Activated T-helper 1 cell treated with anti-CD3 and anti-CD28 coated beads, Interleukin-12 subunit alpha, Interleukin-12 subunit beta, Interleukin-2, Interleukin-4 antibody, amounts not matched to agents 30 ng/mL and 10 ng/mL and 1 ng/mL, durations not matched to agents 14 hours and 24 hours and 36 hours (primary cell): Measurements from ENCODE around the gene PRPF19. TPM values are rescaled to one million over a fixed set of nuclear protein-coding genes. Genes with fewer than 3 reads are reported as not detected.

Experiments used
- DNase-seq: peaks from one replicate; pipeline ENCODE4 v3.0.0; 2021; ENCODE audit warnings: low spot score
- H3K27ac Mint-ChIP-seq: one replicate; pipeline ENCODE4 v1.8.0; 2021; ENCODE audit warnings: mild to moderate bottlenecking, mixed read lengths
- H3K27me3 Mint-ChIP-seq: one replicate; pipeline ENCODE4 v1.8.0; 2022; ENCODE audit warnings: mild to moderate bottlenecking, moderate library complexity, mixed read lengths; ENCODE audit not compliant: insufficient read depth
- H3K36me3 Mint-ChIP-seq: one replicate; pipeline ENCODE4 v1.8.0; 2021; ENCODE audit warnings: low read depth, mixed read lengths
- H3K4me1 Mint-ChIP-seq: one replicate; pipeline ENCODE4 v1.8.0; 2021; ENCODE audit warnings: low read depth, mixed read lengths
- H3K4me3 Mint-ChIP-seq: one replicate; pipeline ENCODE4 v1.8.0; 2021; ENCODE audit warnings: mild to moderate bottlenecking, moderate library complexity, mixed read lengths
- H3K9me3 Mint-ChIP-seq: one replicate; pipeline ENCODE4 v1.8.0; 2021; ENCODE audit warnings: mixed read lengths
- intact Hi-C: fragments of 100-400 bp; cut with micrococcal nuclease; formaldehyde crosslinking; loops from one replicate; pipeline ENCODE4 v1.15.1; 2024
- total RNA-seq: library from RNA; stranded (reverse); gene quantifications from 2 replicates; pipeline ENCODE4 v1.2.3, GENCODE V29; 2022

Gene PRPF19
- total RNA-seq, 1 donor from 2014 or later = 222 TPM

DNA sequence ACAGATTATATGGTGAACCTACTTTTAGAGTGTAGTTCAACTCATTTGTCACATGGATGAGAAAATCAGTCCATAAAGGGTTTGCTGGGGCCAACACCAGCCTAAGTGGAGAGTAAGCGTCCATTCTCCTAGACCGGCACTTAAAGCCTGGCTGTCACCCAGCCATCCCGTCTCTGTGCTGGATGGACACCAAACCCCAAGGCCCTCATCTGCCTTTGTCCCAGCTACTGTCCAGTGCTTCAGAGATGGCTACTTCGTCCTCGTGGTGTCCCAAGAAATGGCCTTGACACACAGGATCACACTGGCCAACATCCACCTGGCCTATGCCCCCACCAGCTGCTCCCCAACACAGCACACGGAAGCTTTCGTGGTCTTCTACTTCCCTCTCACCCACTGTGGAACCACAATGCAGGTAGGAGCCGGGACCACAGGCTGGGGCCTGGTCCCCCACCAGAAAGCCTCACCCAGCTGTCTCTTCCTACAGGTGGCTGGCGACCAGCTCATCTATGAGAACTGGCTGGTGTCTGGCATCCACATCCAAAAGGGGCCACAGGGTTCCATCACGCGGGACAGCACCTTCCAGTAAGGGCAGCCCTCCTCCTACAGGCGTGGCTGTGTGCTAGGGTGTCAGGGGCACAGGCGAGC, 35.5 kb downstream of the PRPF19 start:
- Mint-ChIP-seq H3K27ac (no peak overlapping the region), H3K4me3 (no peak overlapping the region), H3K36me3 (no peaks in the 10 kb centered on the region), H3K9me3 (no peaks in the 10 kb centered on the region), H3K27me3 (no peaks in the 10 kb centered on the region), H3K4me1 (peaks cover 4% of the 10 kb centered on the region)
- no peak for DNase-seq
- intact Hi-C loops = no loop called here

DNA sequence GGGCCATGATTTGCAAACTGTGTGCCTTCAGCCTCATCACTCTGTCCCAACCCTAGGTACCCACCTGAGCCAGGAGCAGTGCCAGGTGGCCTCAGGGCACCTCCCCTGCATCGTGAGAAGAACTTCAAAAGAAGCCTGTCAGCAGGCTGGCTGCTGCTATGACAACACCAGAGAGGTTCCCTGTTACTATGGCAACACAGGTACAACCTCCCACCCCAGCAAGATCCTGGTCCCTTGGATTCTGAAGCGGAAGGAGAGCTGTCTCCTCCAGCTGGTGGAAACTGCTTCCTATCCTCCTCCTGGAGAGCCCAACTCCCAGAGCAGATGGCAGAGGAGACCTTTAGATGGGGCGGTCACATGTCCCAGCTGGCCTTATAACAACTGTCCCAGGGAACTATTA, 36.1 kb downstream of the PRPF19 start:
- no peaks in the 10 kb centered on the region for H3K27me3 Mint-ChIP-seq
- H3K9me3 Mint-ChIP-seq = no peaks in the 10 kb centered on the region
- no peak for DNase-seq
- intact Hi-C loops = no loop called here
- H3K4me1 Mint-ChIP-seq = peaks cover 4% of the 10 kb centered on the region
- no peak overlapping the region for H3K27ac Mint-ChIP-seq
- H3K4me3 Mint-ChIP-seq = no peak overlapping the region
- no peaks in the 10 kb centered on the region for H3K36me3 Mint-ChIP-seq

DNA sequence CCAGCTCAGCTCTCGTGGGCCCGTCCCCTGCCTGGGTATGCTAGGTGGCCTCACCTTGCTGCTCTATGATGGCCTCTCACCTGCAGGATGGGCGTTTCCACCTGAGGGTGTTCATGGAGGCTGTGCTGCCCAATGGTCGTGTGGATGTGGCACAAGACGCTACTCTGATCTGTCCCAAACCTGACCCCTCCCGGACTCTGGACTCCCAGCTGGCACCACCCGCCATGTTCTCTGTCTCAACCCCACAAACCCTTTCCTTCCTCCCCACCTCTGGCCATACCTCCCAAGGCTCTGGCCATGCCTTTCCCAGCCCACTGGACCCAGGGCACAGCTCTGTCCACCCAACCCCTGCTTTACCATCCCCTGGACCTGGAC, 36.9 kb downstream of the PRPF19 start:
- H3K9me3 Mint-ChIP-seq = no peaks in the 10 kb centered on the region
- peaks cover 4% of the 10 kb centered on the region for H3K4me1 Mint-ChIP-seq
- no peak overlapping the region for H3K27ac Mint-ChIP-seq
- intact Hi-C loops = no loop called here
- DNase-seq = no peak
- no peaks in the 10 kb centered on the region for H3K27me3 Mint-ChIP-seq
- H3K36me3 Mint-ChIP-seq = no peaks in the 10 kb centered on the region
- no peak overlapping the region for H3K4me3 Mint-ChIP-seq

DNA sequence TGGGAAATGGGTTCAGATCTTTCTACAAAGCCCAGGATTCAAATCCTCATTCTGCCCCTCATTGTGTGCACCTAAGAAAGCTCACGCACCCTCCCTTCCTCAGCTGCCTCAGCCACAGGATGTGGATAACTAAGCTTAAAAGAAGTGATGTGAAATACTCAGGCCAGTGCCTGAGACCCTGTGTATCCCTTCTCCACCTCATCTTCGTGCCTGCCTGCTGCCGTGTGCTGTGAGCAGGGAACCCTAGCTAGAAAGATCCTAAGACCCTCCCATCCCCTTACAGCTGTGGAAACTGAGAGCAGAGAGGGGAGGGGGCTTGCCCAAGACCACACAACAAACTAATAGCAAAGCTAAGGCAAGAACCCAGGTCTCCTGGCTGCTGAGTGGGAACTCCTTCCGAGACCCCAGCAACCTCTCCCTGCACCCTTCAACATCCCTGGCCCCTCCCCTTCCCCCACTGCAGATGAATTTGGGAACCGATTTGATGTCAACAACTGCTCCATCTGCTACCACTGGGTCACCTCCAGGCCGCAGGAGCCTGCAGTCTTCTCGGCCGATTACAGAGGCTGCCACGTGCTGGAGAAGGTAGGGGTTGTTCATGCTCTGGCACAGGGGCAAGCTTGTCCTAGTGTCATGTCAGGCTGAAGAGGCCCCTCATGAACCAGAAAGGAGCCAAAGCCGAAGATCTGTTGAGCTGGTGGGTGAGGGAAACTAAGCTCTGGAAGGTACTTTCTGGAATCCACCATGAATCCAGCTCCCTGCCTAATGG, 37.5 kb downstream of the PRPF19 start:
- no peaks in the 10 kb centered on the region for H3K36me3 Mint-ChIP-seq
- no peaks in the 10 kb centered on the region for H3K9me3 Mint-ChIP-seq
- H3K27ac Mint-ChIP-seq = no peak overlapping the region
- peaks cover 4% of the 10 kb centered on the region for H3K4me1 Mint-ChIP-seq
- peaks cover 5% of the 10 kb centered on the region for H3K27me3 Mint-ChIP-seq
- no peak overlapping the region for H3K4me3 Mint-ChIP-seq
- intact Hi-C loops = no loop called here
- no peak for DNase-seq

DNA sequence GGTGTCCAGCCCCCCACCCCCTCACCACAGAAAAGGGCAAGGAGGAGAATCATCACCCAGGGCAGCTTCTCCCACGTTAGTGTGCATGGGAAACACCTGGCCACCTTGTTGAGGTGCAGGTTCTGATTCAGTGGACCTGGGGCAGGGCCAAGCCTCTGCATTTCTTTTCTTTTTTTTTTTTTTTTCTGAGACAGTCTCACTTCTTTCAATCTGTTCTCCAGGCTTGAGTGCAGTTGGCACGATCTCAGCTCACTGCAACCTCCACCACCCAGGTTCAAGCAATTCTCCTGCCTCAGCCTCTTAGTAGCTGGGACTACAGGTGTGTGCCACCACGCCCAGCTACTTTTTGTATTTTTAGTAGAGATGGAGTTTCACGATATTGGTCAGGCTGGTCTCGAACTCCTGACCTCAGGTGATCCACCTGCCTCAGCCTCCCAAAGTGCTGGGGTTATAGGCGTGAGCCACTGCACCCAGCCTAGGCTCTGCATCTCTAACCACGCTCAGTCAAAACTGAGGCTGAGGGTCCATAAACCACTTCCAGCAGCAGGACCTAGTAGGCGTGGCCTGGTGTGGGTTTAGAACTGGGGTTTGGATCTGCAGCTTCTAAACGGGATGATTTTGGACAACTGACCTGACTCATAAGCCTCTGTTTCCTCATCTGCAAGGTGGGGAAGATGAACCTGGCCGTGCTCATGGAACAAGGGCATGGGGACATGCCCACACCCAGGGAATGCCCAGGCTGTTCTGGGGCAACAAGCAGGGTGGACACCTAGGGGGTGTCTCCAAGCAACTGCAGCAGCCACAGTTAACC, 38.3 kb downstream of the PRPF19 start:
- Mint-ChIP-seq H3K4me3 (no peak overlapping the region), H3K4me1 (peaks cover 3% of the 10 kb centered on the region)

DNA sequence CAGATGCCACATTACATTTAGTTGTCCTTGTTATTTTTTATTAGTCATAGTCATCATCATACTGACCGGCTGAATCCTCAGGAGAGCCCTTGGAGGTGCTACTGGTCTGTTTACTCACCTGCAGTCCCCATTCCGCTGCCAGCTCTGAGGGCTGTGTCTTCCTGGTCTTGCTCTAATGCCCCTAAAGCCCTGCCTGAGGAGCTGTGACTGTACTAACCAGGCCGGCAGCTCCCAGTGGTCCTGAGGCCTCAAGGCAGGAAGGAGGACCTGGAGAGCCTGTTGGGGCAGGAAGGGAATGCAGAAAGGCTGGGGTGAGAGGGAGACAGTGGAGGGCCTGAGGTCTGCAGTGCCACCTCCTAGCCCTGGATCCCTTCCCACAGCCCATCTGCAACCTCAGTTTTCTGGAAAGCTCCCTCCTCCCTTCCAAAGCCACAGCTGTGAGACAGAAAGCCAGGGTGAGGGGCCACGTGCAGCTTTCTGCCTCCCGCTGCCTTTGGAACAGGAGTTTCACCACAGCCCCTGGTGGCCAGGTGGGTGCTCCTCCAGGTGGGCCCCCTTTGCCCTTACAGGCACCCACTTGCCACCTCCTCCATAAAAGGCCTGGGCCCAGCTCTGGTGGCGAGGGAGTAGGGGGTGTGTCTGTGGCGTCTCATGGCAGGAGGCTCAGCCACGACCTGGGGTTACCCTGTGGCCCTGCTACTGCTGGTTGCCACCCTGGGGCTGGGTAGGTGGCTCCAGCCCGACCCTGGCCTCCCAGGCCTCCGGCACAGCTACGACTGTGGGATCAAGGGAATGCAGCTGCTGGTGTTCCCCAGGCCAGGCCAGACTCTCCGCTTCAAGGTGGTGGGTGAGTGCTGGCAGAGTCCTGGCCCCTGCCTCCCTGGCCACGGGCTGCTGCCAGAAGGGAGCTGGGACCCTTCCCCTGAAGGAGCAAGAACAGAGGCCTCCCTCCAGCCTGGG, 39.2 kb downstream of the PRPF19 start, which contains the start of gene ZP1:
Gene ZP1 (plus strand): TSS at position 632 of the 960 bp plus-strand sequence. CDS start 20 bp downstream, at position 652.
- no peaks in the 10 kb centered on the region for H3K4me1 Mint-ChIP-seq
- no peak within 1 kb of the TSS for H3K27ac Mint-ChIP-seq
- peaks cover 8% of the 10 kb centered on the region for H3K27me3 Mint-ChIP-seq
- no peaks in the 10 kb centered on the region for H3K36me3 Mint-ChIP-seq
- intact Hi-C loops = no loop called here
- no peaks in the 10 kb centered on the region for H3K9me3 Mint-ChIP-seq
- H3K4me3 Mint-ChIP-seq = no peak within 1 kb of the TSS
- DNase-seq = no peak

More for the DNA sequence above, 38.3 kb downstream of the PRPF19 start:
- no peaks in the 10 kb centered on the region for H3K9me3 Mint-ChIP-seq
- no peak overlapping the region for H3K27ac Mint-ChIP-seq
- H3K36me3 Mint-ChIP-seq = no peaks in the 10 kb centered on the region
- DNase-seq = no peak
- peaks cover 8% of the 10 kb centered on the region for H3K27me3 Mint-ChIP-seq
- intact Hi-C loops = no loop called here

DNA sequence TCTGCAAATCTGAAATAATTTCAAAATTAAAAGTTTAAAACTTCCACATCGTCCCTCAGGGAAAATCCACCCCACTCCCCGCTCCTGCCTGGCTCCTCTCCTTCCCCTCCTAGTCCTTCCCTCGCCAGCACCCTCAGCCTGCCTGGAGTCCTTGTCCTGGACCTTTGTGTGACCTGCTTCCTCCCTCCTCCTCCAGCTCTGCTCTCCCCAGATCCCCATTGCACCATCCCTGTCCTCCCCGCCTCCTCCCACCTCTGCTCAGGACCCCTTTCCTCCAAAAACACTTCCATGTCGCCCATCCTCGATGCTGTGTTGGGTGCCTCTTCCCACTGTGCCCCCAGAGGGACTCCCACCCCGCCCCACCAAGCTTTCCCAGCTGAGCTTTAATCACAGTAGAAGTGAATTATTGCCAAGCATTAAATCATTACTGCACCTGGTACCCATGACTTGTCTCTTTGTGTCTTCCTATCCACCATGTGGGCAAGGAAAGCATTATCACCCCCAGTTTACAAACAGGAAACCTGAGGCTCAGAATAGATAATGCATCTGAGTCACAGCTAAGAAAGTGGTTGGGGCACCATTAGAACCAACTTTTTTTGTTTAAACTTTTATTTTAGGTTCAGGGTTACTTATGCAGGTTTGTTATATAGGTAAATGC, 41.4 kb downstream of the PRPF19 start:
- peaks cover 8% of the 10 kb centered on the region for H3K27me3 Mint-ChIP-seq
- H3K9me3 Mint-ChIP-seq = no peaks in the 10 kb centered on the region
- no peaks in the 10 kb centered on the region for H3K36me3 Mint-ChIP-seq
- no peaks in the 10 kb centered on the region for H3K4me1 Mint-ChIP-seq
- H3K4me3 Mint-ChIP-seq = no peak overlapping the region
- intact Hi-C loops = no loop called here
- no peak for DNase-seq
- H3K27ac Mint-ChIP-seq = no peak overlapping the region

DNA sequence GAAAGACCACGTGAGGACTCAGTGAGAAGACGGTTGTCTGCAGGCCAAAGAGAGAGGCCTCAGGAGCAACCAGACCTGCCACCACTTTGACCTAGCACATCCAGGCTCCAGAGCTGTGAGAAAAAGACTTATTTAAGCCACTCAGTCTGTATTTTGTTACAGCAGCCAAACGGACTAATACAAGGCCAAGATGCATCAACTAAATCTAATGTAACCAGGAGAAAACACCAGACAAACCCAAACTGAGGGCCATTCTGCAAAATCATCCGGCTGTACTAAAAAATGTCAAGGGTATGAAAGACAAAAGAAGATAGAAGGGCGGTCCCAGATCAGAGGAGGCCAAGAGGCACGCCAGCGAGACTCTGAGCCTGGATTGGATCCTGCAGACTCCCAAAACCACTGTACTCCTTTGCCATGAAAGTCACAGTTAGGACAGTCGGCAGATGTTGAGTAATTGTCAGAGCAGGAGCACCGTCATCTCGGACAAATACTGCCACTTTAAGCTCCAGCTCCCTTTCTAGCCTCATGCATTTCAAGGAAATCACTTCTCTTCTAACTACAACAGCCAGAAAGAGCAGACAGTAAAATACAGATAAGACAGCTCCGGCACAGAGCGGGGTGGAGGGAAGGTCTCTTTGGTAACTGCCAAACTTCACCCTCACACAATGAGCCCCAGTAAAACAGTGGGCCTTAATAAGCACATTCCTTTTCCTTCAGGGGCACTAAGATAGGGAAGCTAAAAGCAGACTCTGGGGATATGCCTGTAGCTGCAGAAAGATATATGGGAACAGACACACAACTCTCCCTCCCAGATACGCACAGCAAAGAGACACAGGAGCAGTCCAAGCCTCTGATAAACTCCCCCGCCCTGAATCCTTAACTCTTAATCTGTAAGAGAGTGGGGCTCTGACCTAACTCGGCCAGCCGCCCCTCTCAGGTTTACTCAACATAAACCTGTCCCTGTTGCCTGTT, 42.5 kb downstream of the PRPF19 start:
- Mint-ChIP-seq H3K4me1 (peaks cover 4% of the 10 kb centered on the region), H3K9me3 (no peaks in the 10 kb centered on the region), H3K4me3 (no peak overlapping the region), H3K36me3 (no peaks in the 10 kb centered on the region), H3K27ac (no peak overlapping the region), H3K27me3 (peaks cover 8% of the 10 kb centered on the region)
- intact Hi-C loops = no loop called here
- DNase-seq = no peak

DNA sequence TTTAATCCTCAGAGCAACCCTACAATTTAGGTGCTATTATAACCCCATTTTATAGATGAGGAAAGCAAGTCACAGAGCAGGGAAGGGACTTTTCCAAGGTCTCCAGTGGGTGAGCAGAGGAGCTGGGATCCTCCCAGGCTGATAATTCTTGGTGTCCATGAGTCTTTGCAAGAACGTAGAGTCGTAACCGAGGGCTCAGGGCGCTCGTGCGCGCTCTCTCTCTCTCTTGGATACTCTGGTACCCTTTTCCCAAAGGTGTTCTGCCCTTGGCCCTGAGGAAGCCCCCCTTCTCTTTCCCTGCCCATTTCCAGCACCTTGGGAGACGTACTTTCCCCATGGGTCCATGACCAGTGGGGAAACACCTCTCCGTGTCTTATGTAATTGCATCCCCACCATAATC, 44.2 kb downstream of the PRPF19 start:
- Mint-ChIP-seq H3K4me1 (peaks cover 13% of the 10 kb centered on the region), H3K9me3 (no peaks in the 10 kb centered on the region), H3K27me3 (peaks cover 8% of the 10 kb centered on the region)

DNA sequence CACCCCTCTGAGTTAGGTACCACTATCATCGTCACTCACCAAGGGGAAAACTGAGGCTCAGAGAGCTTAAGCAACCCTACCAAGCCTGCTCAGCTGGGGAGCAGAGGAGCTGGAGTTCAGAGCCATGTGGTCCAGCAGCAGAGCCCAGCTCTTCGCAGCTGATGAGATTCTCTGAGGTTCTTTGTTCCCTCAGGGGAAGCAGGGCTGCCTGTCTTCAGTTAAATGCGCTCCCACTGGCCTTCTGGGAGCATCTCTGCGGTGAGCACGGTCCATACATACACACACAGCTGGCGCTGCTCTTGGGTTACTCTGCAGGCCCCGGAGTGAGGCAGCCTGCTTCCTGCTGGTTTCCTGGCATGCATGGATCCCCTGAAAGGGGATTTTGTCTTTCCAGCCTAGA, 45.4 kb downstream of the PRPF19 start:
- Mint-ChIP-seq H3K27ac (no peak overlapping the region), H3K36me3 (no peaks in the 10 kb centered on the region), H3K4me3 (no peak overlapping the region), H3K4me1 (peaks cover 13% of the 10 kb centered on the region), H3K9me3 (no peaks in the 10 kb centered on the region), H3K27me3 (peaks cover 8% of the 10 kb centered on the region)
- DNase-seq = no peak
- intact Hi-C loops = no loop called here

More for the DNA sequence above, 44.2 kb downstream of the PRPF19 start:
- H3K36me3 Mint-ChIP-seq = no peaks in the 10 kb centered on the region
- intact Hi-C loops = no loop called here
- H3K4me3 Mint-ChIP-seq = no peak overlapping the region
- no peak overlapping the region for H3K27ac Mint-ChIP-seq
- DNase-seq = no peak

DNA sequence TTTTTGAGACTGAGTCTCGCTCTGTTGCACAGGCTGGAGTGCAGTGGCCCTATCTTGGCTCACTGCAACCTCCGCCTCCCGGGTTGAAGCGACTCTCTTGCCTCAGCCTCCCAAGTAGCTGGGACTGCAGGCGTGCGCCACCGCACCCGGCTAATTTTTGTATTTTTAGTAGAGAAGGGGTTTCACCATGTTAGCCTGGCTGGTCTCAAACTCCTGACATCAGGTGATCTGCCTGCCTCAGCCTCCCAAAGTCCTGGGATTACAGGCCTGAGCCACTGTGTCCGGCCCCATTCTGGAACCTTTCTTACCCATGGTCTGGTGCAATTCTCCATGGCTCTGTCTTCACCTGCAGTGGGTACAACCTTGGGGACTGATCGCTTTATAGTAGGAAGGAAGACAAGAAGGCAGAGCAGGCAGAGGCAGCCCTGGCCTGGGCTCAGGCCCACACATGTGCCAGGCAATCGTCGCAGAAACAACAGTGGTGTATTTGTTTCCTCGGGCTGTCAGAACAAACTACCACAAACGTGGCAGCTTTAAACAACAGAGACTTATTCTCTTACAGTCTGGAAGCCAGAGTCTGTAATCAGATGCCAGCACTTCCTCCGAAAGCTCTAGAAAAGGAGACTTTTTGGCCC, 46.7 kb downstream of the PRPF19 start:
- no peak for DNase-seq
- H3K27me3 Mint-ChIP-seq = peaks cover 8% of the 10 kb centered on the region
- no peak overlapping the region for H3K27ac Mint-ChIP-seq
- peaks cover 13% of the 10 kb centered on the region for H3K4me1 Mint-ChIP-seq
- no peaks in the 10 kb centered on the region for H3K9me3 Mint-ChIP-seq
- H3K4me3 Mint-ChIP-seq = no peak overlapping the region
- intact Hi-C loops = no loop called here
- H3K36me3 Mint-ChIP-seq = no peaks in the 10 kb centered on the region
